Osteoblast (primary cell): Measurements from ENCODE around the gene LRP8. TPM values are rescaled to one million over a fixed set of nuclear protein-coding genes. Genes with fewer than 3 reads are reported as not detected.

Experiments used
- DNase-seq: peaks from one replicate; pipeline ENCODE4 v3.0.0; 2011; ENCODE audit warnings: low spot score, mixed read lengths; ENCODE audit not compliant: insufficient read length; ENCODE audit errors: missing footprints
- H2AFZ ChIP-seq: 2 replicates; pipeline ENCODE4 v1.6.0; 2011; ENCODE audit warnings: mild to moderate bottlenecking, low read length
- H3K27ac ChIP-seq: 2 replicates; pipeline ENCODE4 v1.5.1; 2011; ENCODE audit warnings: mild to moderate bottlenecking, low read depth, low read length, moderate library complexity
- H3K27me3 ChIP-seq: 2 replicates; pipeline ENCODE4 v1.6.0; 2012; ENCODE audit warnings: mild to moderate bottlenecking, control low read depth, inconsistent platforms, low read length, moderate library complexity; ENCODE audit not compliant: insufficient read depth
- H3K36me3 ChIP-seq: 2 replicates; pipeline ENCODE4 v1.5.1; 2011; ENCODE audit warnings: mild to moderate bottlenecking, low read length, control low read depth, moderate library complexity; ENCODE audit not compliant: insufficient read depth
- H3K4me1 ChIP-seq: 2 replicates; pipeline ENCODE4 v1.5.1; 2011; ENCODE audit warnings: mild to moderate bottlenecking, low read length, control low read depth, moderate library complexity; ENCODE audit not compliant: insufficient read depth
- H3K4me2 ChIP-seq: 2 replicates; pipeline ENCODE4 v1.6.0; 2011; ENCODE audit warnings: mild to moderate bottlenecking, low read length; ENCODE audit not compliant: insufficient read depth
- H3K4me3 ChIP-seq: fragments of 200-600 bp; sonication (generic); 3 replicates; pipeline ENCODE4 v1.5.1; 2012; ENCODE audit warnings: mild to moderate bottlenecking, low read length, inconsistent platforms; ENCODE audit not compliant: insufficient read depth
- H3K79me2 ChIP-seq: 2 replicates; pipeline ENCODE4 v1.6.0; 2012; ENCODE audit warnings: mild to moderate bottlenecking, low read length, control low read depth, inconsistent platforms; ENCODE audit not compliant: insufficient read depth
- H3K9me3 ChIP-seq: 2 replicates; pipeline ENCODE4 v1.5.1; 2011; ENCODE audit warnings: low read depth, low read length, control low read depth
- H4K20me1 ChIP-seq: 2 replicates; pipeline ENCODE4 v1.6.0; 2012; ENCODE audit warnings: mild to moderate bottlenecking, low read length, control low read depth; ENCODE audit not compliant: insufficient read depth
- total RNA-seq: library from RNA; depleted of rRNA; stranded (reverse); fragments of >200 nt; gene quantifications from 2 replicates; pipeline ENCODE4 v1.2.3, GENCODE V29; 2012
- TF ChIP-seq, protein P1 (sequence below): IDR thresholded peaks from 2 replicates; pipeline ENCODE4 v1.5.1; 2011; ENCODE audit warnings: mild to moderate bottlenecking, low read depth, low read length, moderate library complexity; ENCODE audit errors: extremely low read depth

Gene LRP8
- total RNA-seq, 1 donor: 11.2 TPM

GRCh38 chr1:53335661-53336060 lies 7.8 kb upstream of the LRP8 start:
- Histone ChIP-seq H3K4me1 (no peaks in the 10 kb centered on the region), H2AFZ (no peak overlapping the region), H3K4me3 (no peak overlapping the region), H3K9me3 (no peaks in the 10 kb centered on the region), H4K20me1 (no peaks in the 10 kb centered on the region), H3K4me2 (no peak overlapping the region), H3K27ac (no peak overlapping the region), H3K79me2 (no peaks in the 10 kb centered on the region), H3K27me3 (peaks cover 11% of the 10 kb centered on the region), H3K36me3 (no peaks in the 10 kb centered on the region)
- TF ChIP-seq, protein P1, sequence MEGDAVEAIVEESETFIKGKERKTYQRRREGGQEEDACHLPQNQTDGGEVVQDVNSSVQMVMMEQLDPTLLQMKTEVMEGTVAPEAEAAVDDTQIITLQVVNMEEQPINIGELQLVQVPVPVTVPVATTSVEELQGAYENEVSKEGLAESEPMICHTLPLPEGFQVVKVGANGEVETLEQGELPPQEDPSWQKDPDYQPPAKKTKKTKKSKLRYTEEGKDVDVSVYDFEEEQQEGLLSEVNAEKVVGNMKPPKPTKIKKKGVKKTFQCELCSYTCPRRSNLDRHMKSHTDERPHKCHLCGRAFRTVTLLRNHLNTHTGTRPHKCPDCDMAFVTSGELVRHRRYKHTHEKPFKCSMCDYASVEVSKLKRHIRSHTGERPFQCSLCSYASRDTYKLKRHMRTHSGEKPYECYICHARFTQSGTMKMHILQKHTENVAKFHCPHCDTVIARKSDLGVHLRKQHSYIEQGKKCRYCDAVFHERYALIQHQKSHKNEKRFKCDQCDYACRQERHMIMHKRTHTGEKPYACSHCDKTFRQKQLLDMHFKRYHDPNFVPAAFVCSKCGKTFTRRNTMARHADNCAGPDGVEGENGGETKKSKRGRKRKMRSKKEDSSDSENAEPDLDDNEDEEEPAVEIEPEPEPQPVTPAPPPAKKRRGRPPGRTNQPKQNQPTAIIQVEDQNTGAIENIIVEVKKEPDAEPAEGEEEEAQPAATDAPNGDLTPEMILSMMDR: no peak
- no peak for DNase-seq

- peaks cover 11% of the 10 kb centered on the region for H3K27me3 ChIP-seq
- no peaks in the 10 kb centered on the region for H3K4me1 ChIP-seq
- no peak overlapping the region for H3K4me3 ChIP-seq
- no peaks in the 10 kb centered on the region for H4K20me1 ChIP-seq
- no peak overlapping the region for H2AFZ ChIP-seq
- H3K4me2 ChIP-seq: no peak overlapping the region
- no peak for DNase-seq
- TF ChIP-seq, protein P1: no peak
- no peak overlapping the region for H3K27ac ChIP-seq
- H3K36me3 ChIP-seq: no peaks in the 10 kb centered on the region
- no peaks in the 10 kb centered on the region for H3K9me3 ChIP-seq
- no peaks in the 10 kb centered on the region for H3K79me2 ChIP-seq
Measured at GRCh38 chr1:53334781-53335180, 6.9 kb upstream of the LRP8 start.

- no peaks in the 10 kb centered on the region for H3K9me3 ChIP-seq
- TF ChIP-seq, protein P1: no peak
Measured at GRCh38 chr1:53334312-53334711, 6.4 kb upstream of the LRP8 start.

DNA sequence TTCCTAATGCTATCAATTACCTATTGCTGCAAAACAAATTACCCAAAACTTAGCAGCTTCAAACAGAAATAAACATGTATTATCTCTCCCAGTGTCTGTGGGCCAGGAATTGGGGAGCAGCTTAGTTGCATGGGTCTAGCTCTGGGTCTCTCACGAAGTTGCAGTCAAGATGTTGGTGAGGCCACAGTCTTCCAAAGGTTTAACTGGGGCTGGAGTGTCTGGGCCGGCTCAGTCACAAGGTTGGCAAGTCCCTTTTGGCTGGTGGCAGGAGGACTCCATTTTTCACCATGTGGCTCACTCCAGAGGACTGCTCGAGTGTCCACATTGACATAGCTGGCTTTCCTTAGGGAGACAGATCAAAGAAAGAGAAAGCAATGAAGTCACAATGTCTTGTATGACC lies 5.0 kb upstream of the LRP8 start:
- H3K4me1 ChIP-seq: no peaks in the 10 kb centered on the region
- no peaks in the 10 kb centered on the region for H3K9me3 ChIP-seq
- DNase-seq: peak; percentile 66
- no peaks in the 10 kb centered on the region for H3K36me3 ChIP-seq
- H2AFZ ChIP-seq: no peak overlapping the region
- TF ChIP-seq, protein P1: no peak
- H3K4me2 ChIP-seq: no peak overlapping the region
- H3K27me3 ChIP-seq: peaks cover 11% of the 10 kb centered on the region
- H3K27ac ChIP-seq: no peak overlapping the region
- H3K4me3 ChIP-seq: no peak overlapping the region
- H3K79me2 ChIP-seq: no peaks in the 10 kb centered on the region
- H4K20me1 ChIP-seq: no peaks in the 10 kb centered on the region

More at GRCh38 chr1:53334312-53334711, 6.4 kb upstream of the LRP8 start:
- Histone ChIP-seq H3K4me1 (no peaks in the 10 kb centered on the region), H3K27ac (no peak overlapping the region), H3K36me3 (no peaks in the 10 kb centered on the region), H4K20me1 (no peaks in the 10 kb centered on the region), H3K4me2 (no peak overlapping the region), H3K27me3 (peaks cover 11% of the 10 kb centered on the region), H3K4me3 (no peak overlapping the region), H2AFZ (no peak overlapping the region), H3K79me2 (no peaks in the 10 kb centered on the region)
- no peak for DNase-seq
